ENCODE data around the gene DDX5. TPM values are rescaled to one million over a fixed set of nuclear protein-coding genes. Genes with fewer than 3 reads are reported as not detected.

Gene DDX5
- total and polyA plus RNA-seq, 2 of the 13 experiments (the other 11 are each of a cell fraction or from before 2014, with no cell fraction given), result 503 to 684 TPM

- Histone ChIP-seq H3K4me3 (replicated peaks in 1 of 3; ENCODE audit: insufficient read depth in 1 of 3, low read depth in 2 of 3, low read length in 3 of 3) (peak overlapping the region; percentile 65 to 90 (median 68)), H3K9me3 (ENCODE audit: low read length) (no peaks in the 10 kb centered on the region), H3K4me1 (ENCODE audit: insufficient read depth, low read length) (peaks cover 79% of the 10 kb centered on the region), H3K79me2 (ENCODE audit: insufficient read depth, low read length) (peaks cover 33% of the 10 kb centered on the region), H4K20me1 (ENCODE audit: insufficient read depth, low read length) (peaks cover 27% of the 10 kb centered on the region), H3K27ac (ENCODE audit: extremely low read length, insufficient read depth, low read length) (peak overlapping the region; percentile 74), H3K4me2 (ENCODE audit: low read depth, low read length) (peak overlapping the region; percentile 88), H3K9ac (ENCODE audit: insufficient read depth, low read depth, low read length) (peak overlapping the region; percentile 80), H2AFZ (ENCODE audit: low read length) (no peak overlapping the region), H3K36me3 (replicated peaks in 1 of 2; ENCODE audit: control insufficient read depth in 1 of 2, insufficient read depth in 2 of 2, low read length in 2 of 2) (peaks cover 14 to 39% of the 10 kb centered on the region in 2 experiments), H3K27me3 (ENCODE audit: control insufficient read depth in 1 of 2, insufficient read depth in 2 of 2, low read length in 2 of 2) (no peaks in the 10 kb centered on the region; a peak in 1 of 5 replicates)
- ChIA-PET CTCF (ENCODE audit: low intra/inter-chr PET ratio, low total read pairs) (no interaction called here), POLR2A (interaction anchor here (1.0 to 7.3 kb wide), 12 partner anchors 9 to 352 kb away, joined by 3 to 202 read pairs (median 4); partner anchors contain the start of genes CEP95, DDX5 and TEX2)
- no TSS peak for BruUV-seq (replicated peaks)
- intact Hi-C loops (cut with micrococcal nuclease; ENCODE audit: unreplicated experiment) (loop anchor here (1.0 to 10.0 kb wide), 3 partner anchors 8 to 343 kb away; no protein-coding TSS in a partner anchor), in situ Hi-C loops (cut with HindIII; ENCODE audit: extremely low pct_ligation_motif_present, low pct_unique_long_range_greater_than_20kb) (loop anchor here (10.0 kb wide), 1 partner anchor 193 kb away; no protein-coding TSS in a partner anchor)
- ATAC-seq (no peak), DNase-seq (ENCODE audit: low spot score) (no peak), FAIRE-seq (no peak)
- 42% methylated on average over 4 of the region's 4 CpGs for WGBS (ENCODE audit: low lambda C conversion rate)
- TF ChIP-seq RERE (CRISPR knock-in tag; IDR thresholded peaks at IDR 0.05; ENCODE audit: low read depth) (no peak), CBX1 (IDR thresholded peaks at IDR 0.05; ENCODE audit: low read depth) (no peak), RCOR2 (CRISPR knock-in tag; IDR thresholded peaks at IDR 0.05) (no peak), GFI1 (CRISPR knock-in tag; IDR thresholded peaks at IDR 0.05; ENCODE audit: borderline replicate concordance) (no peak), ZNF780A (CRISPR knock-in tag; IDR thresholded peaks at IDR 0.05) (no peak), DMTF1 (CRISPR knock-in tag; IDR thresholded peaks at IDR 0.05) (no peak), ZNF512 (CRISPR knock-in tag; IDR thresholded peaks at IDR 0.05) (no peak), ZNF335 (CRISPR knock-in tag; IDR thresholded peaks at IDR 0.05) (no peak), ZNF841 (CRISPR knock-in tag; IDR thresholded peaks at IDR 0.05; ENCODE audit: borderline replicate concordance) (no peak), SKI (IDR thresholded peaks at IDR 0.05; ENCODE audit: partially characterized antibody) (no peak), ZC3H13 (CRISPR knock-in tag; IDR thresholded peaks at IDR 0.05) (no peak; the same call in 1 of the 2 replicates), ZNF616 (CRISPR knock-in tag; IDR thresholded peaks at IDR 0.05; ENCODE audit: low read depth) (no peak), ZBTB8A (CRISPR knock-in tag; IDR thresholded peaks at IDR 0.05; ENCODE audit: borderline replicate concordance, low read depth) (no peak; the same call in 1 of the 2 replicates), SMAD3 (CRISPR knock-in tag; IDR thresholded peaks at IDR 0.05) (no peak), MED1 (CRISPR knock-in tag; IDR thresholded peaks at IDR 0.05) (no peak)
These were observed 8.5 kb downstream of the DDX5 start for GRCh38 chr17:64497565-64498035.

All from HepG2 (cell line).